ENCODE results near the gene LCE5A. TPM values are rescaled to one million over a fixed set of nuclear protein-coding genes. Genes with fewer than 3 reads are reported as not detected.
"Not testable (repeated sequence)": the region's sequence is repeated elsewhere in the genome, so short reads cannot be mapped to it uniquely, and the experiment has no call there.

The LCE5A gene
- total and polyA plus RNA-seq, 10 of the 15 experiments (the other 5 are each of a cell fraction or from before 2014, with no cell fraction given) = not detected

- H3K79me2 ChIP-seq (ENCODE audit: control insufficient read depth, insufficient read depth, low read length); H3K27ac ChIP-seq (ENCODE audit: control insufficient read depth, insufficient read depth); H3K9me3 ChIP-seq (replicated peaks; ENCODE audit: control insufficient read depth, insufficient read depth, low read length); H2AFZ ChIP-seq (ENCODE audit: control insufficient read depth, low read depth, low read length); H3K4me3 ChIP-seq; H3K9ac ChIP-seq (ENCODE audit: control insufficient read depth, insufficient read depth, low read length); SMC1A ChIA-PET (ENCODE audit: uncharacterized antibody, unreplicated experiment); H3K27me3 ChIP-seq (replicated peaks in 1 of 2; ENCODE audit: control insufficient read depth in 2 of 2, insufficient read depth in 2 of 2, low read length in 1 of 2); DNase-seq (ENCODE audit: low read depth, low spot score); H3K36me3 ChIP-seq (ENCODE audit: control insufficient read depth in 2 of 2, insufficient read depth in 2 of 2, low read length in 1 of 2); POLR2A ChIA-PET; FAIRE-seq; ATAC-seq; H4K20me1 ChIP-seq (ENCODE audit: control insufficient read depth, insufficient read depth); H3K4me1 ChIP-seq (ENCODE audit: control insufficient read depth, insufficient read depth, low read length); H3K4me2 ChIP-seq (ENCODE audit: control insufficient read depth, insufficient read depth); in situ Hi-C loops (cut with MboI); RAD21 ChIA-PET (ENCODE audit: unreplicated experiment); BruUV-seq (replicated peaks): not testable (repeated sequence)
- CTCF ChIA-PET = interaction anchor here (1.2 kb wide), 1 partner anchor 42 kb away, joined by 3 read pairs; no protein-coding TSS in a partner anchor
- intact Hi-C loops (cut with micrococcal nuclease; ENCODE audit: unreplicated experiment) = loop anchor here (10.0 kb wide), 1 partner anchor 133 kb away; the partner anchor contains the start of gene LCE3A
- TF ChIP-seq CTCF (IDR thresholded peaks at IDR 0.05 in 2 of 3, conservative IDR thresholded peaks at IDR 0.05 in 1 of 3; ENCODE audit: control insufficient read depth in 2 of 3, extremely low read depth in 1 of 3, insufficient read depth in 1 of 3, low read depth in 3 of 3, low read length in 3 of 3) = peak in 1 of 3 experiments; percentile 21; a peak in 2 of 6 replicates
These were observed 19.1 kb upstream of the LCE5A start for GRCh38 chr1:152491537-152491936.

GRCh38 chr1:152495066-152495675 is 15.4 kb upstream of the LCE5A start:
- RAD21 ChIA-PET (ENCODE audit: unreplicated experiment) = no interaction called here
- in situ Hi-C loops (cut with MboI) = no loop called here
- Histone ChIP-seq H3K9ac (ENCODE audit: control insufficient read depth, insufficient read depth, low read length) (no peak overlapping the region), H3K27me3 (replicated peaks in 1 of 2; ENCODE audit: control insufficient read depth in 2 of 2, insufficient read depth in 2 of 2, low read length in 1 of 2) (no peaks in the 10 kb centered on the region), H3K4me2 (ENCODE audit: control insufficient read depth, insufficient read depth) (no peak overlapping the region), H4K20me1 (ENCODE audit: control insufficient read depth, insufficient read depth) (no peaks in the 10 kb centered on the region), H2AFZ (ENCODE audit: control insufficient read depth, low read depth, low read length) (no peak overlapping the region), H3K4me3 (no peak overlapping the region), H3K36me3 (ENCODE audit: control insufficient read depth in 2 of 2, insufficient read depth in 2 of 2, low read length in 1 of 2) (no peaks in the 10 kb centered on the region), H3K4me1 (ENCODE audit: control insufficient read depth, insufficient read depth, low read length) (no peaks in the 10 kb centered on the region), H3K9me3 (replicated peaks; ENCODE audit: control insufficient read depth, insufficient read depth, low read length) (no peaks in the 10 kb centered on the region), H3K79me2 (ENCODE audit: control insufficient read depth, insufficient read depth, low read length) (no peaks in the 10 kb centered on the region), H3K27ac (ENCODE audit: control insufficient read depth, insufficient read depth) (no peak overlapping the region)
- DNase-seq (ENCODE audit: low read depth, low spot score) (no peak), FAIRE-seq (peak; percentile 56), ATAC-seq (peak; percentile 72)
- intact Hi-C loops (cut with micrococcal nuclease; ENCODE audit: unreplicated experiment) = loop anchor here (10.0 kb wide), 1 partner anchor 130 kb away; the partner anchor contains the start of gene LCE3A
- BruUV-seq (replicated peaks) = no TSS peak
- 0% methylated on average over 4 of the region's 4 CpGs for WGBS (ENCODE audit: insufficient coverage, insufficient replicate concordance, low lambda C conversion rate, missing lambda C conversion rate)
- SMC1A ChIA-PET (ENCODE audit: uncharacterized antibody, unreplicated experiment) = no interaction called here
- CTCF ChIA-PET = interaction anchor here (0.6 to 2.5 kb wide), 4 partner anchors 10 to 161 kb away, joined by 5 to 11 read pairs (median 6); no protein-coding TSS in a partner anchor
- POLR2A ChIA-PET = no interaction called here
- no peak for TF ChIP-seq ZBTB40 (IDR thresholded peaks at IDR 0.05; ENCODE audit: borderline replicate concordance)
- no peak for TF ChIP-seq TARDBP (IDR thresholded peaks at IDR 0.05; ENCODE audit: borderline replicate concordance)
- TF ChIP-seq PRDM15 (CRISPR knock-in tag; IDR thresholded peaks at IDR 0.05) = no peak
- peak; percentile 61; the same call in 1 of the 2 replicates for TF ChIP-seq YY1 (IDR thresholded peaks at IDR 0.05; ENCODE audit: low read depth, low read length)
- TF ChIP-seq MEF2A (IDR thresholded peaks at IDR 0.05; ENCODE audit: insufficient read depth, low read depth, low read length) = no peak

Measured in GM12878 (cell line).